GM12873 (cell line): Measurements from ENCODE around the gene ALOX5AP.

Experiments
- TF ChIP-seq, protein P1 (sequence below): IDR thresholded peaks from 2 replicates; pipeline ENCODE4 v1.5.1; 2012; ENCODE audit warnings: low read depth, mild to moderate bottlenecking, moderate library complexity, low read length, control low read depth; ENCODE audit not compliant: insufficient read depth; ENCODE audit errors: missing control alignments

Gene ALOX5AP

DNA sequence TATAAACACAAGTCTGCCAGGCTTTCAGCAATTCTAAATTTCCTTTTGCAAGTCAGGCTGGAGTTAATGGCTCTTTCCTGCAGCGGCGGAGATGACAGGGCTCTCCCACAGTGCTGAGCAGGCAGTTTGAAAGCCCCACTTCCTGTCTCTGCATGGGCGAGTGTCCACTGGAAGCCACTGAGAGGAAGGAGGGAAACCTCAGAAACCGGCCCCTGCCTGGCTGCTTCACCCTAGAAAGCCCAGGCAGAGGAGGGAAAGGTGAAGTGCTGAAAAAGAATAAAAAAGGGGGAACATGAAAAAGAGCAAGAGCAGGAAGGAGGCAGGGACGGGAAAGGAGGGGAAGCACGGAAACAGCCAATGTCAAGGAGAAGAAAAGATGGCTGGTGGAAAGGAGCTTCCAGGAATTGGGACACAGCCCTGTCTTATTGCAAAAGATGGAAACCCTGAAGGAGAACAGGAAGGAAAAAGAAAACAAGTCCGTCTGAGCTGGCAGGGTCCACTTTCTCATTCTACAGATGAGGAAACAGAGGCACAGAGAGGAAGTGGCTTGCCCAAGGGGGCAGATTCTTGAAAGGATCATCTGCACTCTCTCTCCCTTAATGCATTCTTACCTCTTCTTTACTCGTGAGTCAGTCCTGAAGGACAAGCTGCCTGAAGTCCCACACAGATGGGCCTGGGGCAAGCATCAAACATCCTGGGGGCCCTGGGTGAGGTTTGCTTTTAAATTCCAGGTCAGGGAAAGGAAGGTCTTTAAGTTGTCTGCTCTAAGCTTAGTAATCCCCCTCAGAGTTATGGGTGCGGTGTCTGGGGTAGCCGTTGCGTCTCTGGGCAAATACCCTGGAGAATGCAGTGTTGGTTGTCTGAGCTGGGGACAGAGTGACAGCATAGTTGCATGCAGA lies 38.8 kb upstream of the ALOX5AP start:
- TF ChIP-seq, protein P1, sequence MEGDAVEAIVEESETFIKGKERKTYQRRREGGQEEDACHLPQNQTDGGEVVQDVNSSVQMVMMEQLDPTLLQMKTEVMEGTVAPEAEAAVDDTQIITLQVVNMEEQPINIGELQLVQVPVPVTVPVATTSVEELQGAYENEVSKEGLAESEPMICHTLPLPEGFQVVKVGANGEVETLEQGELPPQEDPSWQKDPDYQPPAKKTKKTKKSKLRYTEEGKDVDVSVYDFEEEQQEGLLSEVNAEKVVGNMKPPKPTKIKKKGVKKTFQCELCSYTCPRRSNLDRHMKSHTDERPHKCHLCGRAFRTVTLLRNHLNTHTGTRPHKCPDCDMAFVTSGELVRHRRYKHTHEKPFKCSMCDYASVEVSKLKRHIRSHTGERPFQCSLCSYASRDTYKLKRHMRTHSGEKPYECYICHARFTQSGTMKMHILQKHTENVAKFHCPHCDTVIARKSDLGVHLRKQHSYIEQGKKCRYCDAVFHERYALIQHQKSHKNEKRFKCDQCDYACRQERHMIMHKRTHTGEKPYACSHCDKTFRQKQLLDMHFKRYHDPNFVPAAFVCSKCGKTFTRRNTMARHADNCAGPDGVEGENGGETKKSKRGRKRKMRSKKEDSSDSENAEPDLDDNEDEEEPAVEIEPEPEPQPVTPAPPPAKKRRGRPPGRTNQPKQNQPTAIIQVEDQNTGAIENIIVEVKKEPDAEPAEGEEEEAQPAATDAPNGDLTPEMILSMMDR, result no peak

GRCh38 chr13:30697177-30697953 lies 38.0 kb upstream of the ALOX5AP start:
- TF ChIP-seq, protein P1, result no peak

- TF ChIP-seq, protein P1, result no peak
Observed at GRCh38 chr13:30697996-30698401, 37.3 kb upstream of the ALOX5AP start.

DNA sequence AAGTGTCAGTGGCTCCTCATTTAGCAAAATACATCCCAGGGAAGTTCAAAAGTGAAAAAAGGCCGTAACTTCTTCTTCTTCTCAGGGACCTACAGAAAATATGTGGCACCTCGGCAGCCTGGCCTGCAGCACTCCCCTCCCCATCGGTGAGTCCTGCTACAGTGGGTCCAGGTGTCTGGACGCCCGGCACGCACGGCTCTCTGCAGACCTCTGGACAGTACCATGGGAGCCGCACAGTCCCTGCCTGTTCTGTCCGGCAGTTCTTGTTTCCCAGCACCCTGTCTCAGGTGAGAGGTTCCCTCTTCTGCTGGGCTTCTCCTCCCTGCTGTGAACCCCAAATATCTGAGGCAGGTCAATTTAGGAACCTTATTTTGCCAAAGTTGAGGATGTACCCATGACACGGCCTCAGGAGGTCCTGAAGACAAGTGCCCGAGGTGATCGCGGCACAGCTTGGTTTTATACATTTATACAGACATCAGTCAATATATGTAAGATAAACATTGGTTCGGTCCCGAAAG lies 36.8 kb upstream of the ALOX5AP start:
- TF ChIP-seq, protein P1, result no peak

DNA sequence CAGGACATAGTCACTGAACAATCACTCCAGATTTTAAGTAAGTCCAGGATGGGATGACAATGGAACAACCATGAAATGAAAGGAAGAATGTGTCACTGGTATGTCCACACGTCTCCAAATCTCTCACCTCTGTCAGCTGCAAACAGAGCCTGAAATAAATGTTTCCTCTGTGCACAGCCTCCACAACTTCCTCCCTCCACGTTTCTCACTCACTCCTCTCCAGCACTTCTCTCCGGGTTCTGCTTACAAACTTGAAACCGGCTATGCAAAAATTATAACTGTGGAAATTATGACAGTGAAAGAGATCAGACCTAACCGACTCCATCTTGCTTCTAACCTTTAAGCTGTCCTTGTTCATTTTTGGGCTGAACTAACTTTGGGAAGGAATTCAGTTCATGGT lies 35.0 kb upstream of the ALOX5AP start:
- TF ChIP-seq, protein P1, result no peak

GRCh38 chr13:30702006-30702405 lies 33.3 kb upstream of the ALOX5AP start:
- TF ChIP-seq, protein P1, result peak; percentile 14

GRCh38 chr13:30704596-30704995 lies 30.7 kb upstream of the ALOX5AP start:
- TF ChIP-seq, protein P1, result no peak
